Measurements from ENCODE around the gene COL23A1.

Gene COL23A1

GRCh38 chr5:178519155-178519554 is 71.0 kb downstream of the COL23A1 start:
- no peak overlapping the region for H3K4me3 ChIP-seq (ENCODE audit: low read length)
- no peaks in the 10 kb centered on the region for H3K36me3 ChIP-seq (replicated peaks; ENCODE audit: insufficient read depth, low read length)
- H3K27me3 ChIP-seq (replicated peaks; ENCODE audit: insufficient read depth, low read length): peaks cover 7% of the 10 kb centered on the region; the same call in 1 of the 2 replicates
- no peaks in the 10 kb centered on the region for H4K20me1 ChIP-seq (ENCODE audit: insufficient read depth, low read length)
- H3K9me3 ChIP-seq (replicated peaks; ENCODE audit: insufficient read depth, low read length): no peaks in the 10 kb centered on the region
- H3K9me2 ChIP-seq (replicated peaks; ENCODE audit: insufficient read depth, low read length): no peaks in the 10 kb centered on the region
- H3F3A ChIP-seq (ENCODE audit: insufficient read depth, low read length): no peaks in the 10 kb centered on the region
- no peaks in the 10 kb centered on the region for H3K4me1 ChIP-seq (ENCODE audit: low read length)
- H3K79me2 ChIP-seq (ENCODE audit: low read length): no peaks in the 10 kb centered on the region
- no peak for DNase-seq
- H3K9ac ChIP-seq (ENCODE audit: low read length): no peak overlapping the region
- H3K4me2 ChIP-seq (ENCODE audit: low read depth, low read length): no peak overlapping the region
- TF ChIP-seq EZH2phosphoT487 (IDR thresholded peaks at IDR 0.05; ENCODE audit: low read length): no peak
- TF ChIP-seq CTCF (IDR thresholded peaks at IDR 0.05; ENCODE audit: low read length): no peak
- TF ChIP-seq EZH2 (optimal IDR thresholded peaks at IDR 0.05; ENCODE audit: low read depth, low read length): no peak
- no peak overlapping the region for H3K27ac ChIP-seq (ENCODE audit: low read length)
- no peak overlapping the region for H2AFZ ChIP-seq (ENCODE audit: low read length)

- Histone ChIP-seq H3K9ac (ENCODE audit: low read length) (no peak overlapping the region), H3F3A (ENCODE audit: insufficient read depth, low read length) (no peaks in the 10 kb centered on the region), H3K9me3 (replicated peaks; ENCODE audit: insufficient read depth, low read length) (no peaks in the 10 kb centered on the region), H3K27ac (ENCODE audit: low read length) (no peak overlapping the region), H3K27me3 (replicated peaks; ENCODE audit: insufficient read depth, low read length) (peaks cover 10% of the 10 kb centered on the region; the same call in 1 of the 2 replicates), H3K36me3 (replicated peaks; ENCODE audit: insufficient read depth, low read length) (no peaks in the 10 kb centered on the region), H3K4me2 (ENCODE audit: low read depth, low read length) (no peak overlapping the region), H4K20me1 (ENCODE audit: insufficient read depth, low read length) (no peaks in the 10 kb centered on the region), H3K4me1 (ENCODE audit: low read length) (no peaks in the 10 kb centered on the region), H2AFZ (ENCODE audit: low read length) (no peak overlapping the region), H3K9me2 (replicated peaks; ENCODE audit: insufficient read depth, low read length) (no peaks in the 10 kb centered on the region), H3K4me3 (ENCODE audit: low read length) (no peak overlapping the region), H3K79me2 (ENCODE audit: low read length) (no peaks in the 10 kb centered on the region)
- TF ChIP-seq EZH2phosphoT487 (IDR thresholded peaks at IDR 0.05; ENCODE audit: low read length): no peak
- no peak for TF ChIP-seq CTCF (IDR thresholded peaks at IDR 0.05; ENCODE audit: low read length)
- TF ChIP-seq EZH2 (optimal IDR thresholded peaks at IDR 0.05; ENCODE audit: low read depth, low read length): no peak
- DNase-seq: no peak
Observed at GRCh38 chr5:178516504-178517235, 73.5 kb downstream of the COL23A1 start.

- Histone ChIP-seq H3K9me3 (replicated peaks; ENCODE audit: insufficient read depth, low read length) (no peaks in the 10 kb centered on the region), H3K27me3 (replicated peaks; ENCODE audit: insufficient read depth, low read length) (peaks cover 10% of the 10 kb centered on the region; the same call in 1 of the 2 replicates), H3F3A (ENCODE audit: insufficient read depth, low read length) (no peaks in the 10 kb centered on the region), H3K4me1 (ENCODE audit: low read length) (no peaks in the 10 kb centered on the region), H3K4me2 (ENCODE audit: low read depth, low read length) (no peak overlapping the region), H3K27ac (ENCODE audit: low read length) (no peak overlapping the region), H3K4me3 (ENCODE audit: low read length) (no peak overlapping the region), H3K79me2 (ENCODE audit: low read length) (no peaks in the 10 kb centered on the region), H4K20me1 (ENCODE audit: insufficient read depth, low read length) (no peaks in the 10 kb centered on the region), H3K9ac (ENCODE audit: low read length) (no peak overlapping the region), H3K9me2 (replicated peaks; ENCODE audit: insufficient read depth, low read length) (no peaks in the 10 kb centered on the region), H2AFZ (ENCODE audit: low read length) (no peak overlapping the region), H3K36me3 (replicated peaks; ENCODE audit: insufficient read depth, low read length) (no peaks in the 10 kb centered on the region)
- TF ChIP-seq EZH2phosphoT487 (IDR thresholded peaks at IDR 0.05; ENCODE audit: low read length): no peak
- no peak for TF ChIP-seq CTCF (IDR thresholded peaks at IDR 0.05; ENCODE audit: low read length)
- TF ChIP-seq EZH2 (optimal IDR thresholded peaks at IDR 0.05; ENCODE audit: low read depth, low read length): no peak
- DNase-seq: no peak
Observed at GRCh38 chr5:178515776-178516503, 74.3 kb downstream of the COL23A1 start.

All from MM.1S (cell line).